ENCODE measurements around the gene FAR2. TPM values are rescaled to one million over a fixed set of nuclear protein-coding genes. Genes with fewer than 3 reads are reported as not detected.

FAR2 gene
- total and polyA plus RNA-seq, 3 donors from 2014 or later, result 5.1 to 25.2 (median 5.8) TPM

- H3K27ac ChIP-seq, result no peak overlapping the region
- H3K36me3 ChIP-seq (ENCODE audit: low read depth, missing control alignments), result no peaks in the 10 kb centered on the region
- H3K4me3 ChIP-seq, result no peak overlapping the region
- H3K4me1 ChIP-seq, result no peaks in the 10 kb centered on the region
- H3K9me3 ChIP-seq, result no peaks in the 10 kb centered on the region
- no peak for DNase-seq
- TF ChIP-seq, protein P1, sequence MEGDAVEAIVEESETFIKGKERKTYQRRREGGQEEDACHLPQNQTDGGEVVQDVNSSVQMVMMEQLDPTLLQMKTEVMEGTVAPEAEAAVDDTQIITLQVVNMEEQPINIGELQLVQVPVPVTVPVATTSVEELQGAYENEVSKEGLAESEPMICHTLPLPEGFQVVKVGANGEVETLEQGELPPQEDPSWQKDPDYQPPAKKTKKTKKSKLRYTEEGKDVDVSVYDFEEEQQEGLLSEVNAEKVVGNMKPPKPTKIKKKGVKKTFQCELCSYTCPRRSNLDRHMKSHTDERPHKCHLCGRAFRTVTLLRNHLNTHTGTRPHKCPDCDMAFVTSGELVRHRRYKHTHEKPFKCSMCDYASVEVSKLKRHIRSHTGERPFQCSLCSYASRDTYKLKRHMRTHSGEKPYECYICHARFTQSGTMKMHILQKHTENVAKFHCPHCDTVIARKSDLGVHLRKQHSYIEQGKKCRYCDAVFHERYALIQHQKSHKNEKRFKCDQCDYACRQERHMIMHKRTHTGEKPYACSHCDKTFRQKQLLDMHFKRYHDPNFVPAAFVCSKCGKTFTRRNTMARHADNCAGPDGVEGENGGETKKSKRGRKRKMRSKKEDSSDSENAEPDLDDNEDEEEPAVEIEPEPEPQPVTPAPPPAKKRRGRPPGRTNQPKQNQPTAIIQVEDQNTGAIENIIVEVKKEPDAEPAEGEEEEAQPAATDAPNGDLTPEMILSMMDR (IDR thresholded peaks at IDR 0.05), result no peak
- no peak for TF ChIP-seq POLR2A (IDR thresholded peaks at IDR 0.05)
- intact Hi-C loops (cut with DNase I; ENCODE audit: low total_unique reads), result no loop called here
- no peaks in the 10 kb centered on the region for H3K27me3 ChIP-seq
Observed at GRCh38 chr12:29226616-29227015, 77.5 kb downstream of the FAR2 start.

DNA sequence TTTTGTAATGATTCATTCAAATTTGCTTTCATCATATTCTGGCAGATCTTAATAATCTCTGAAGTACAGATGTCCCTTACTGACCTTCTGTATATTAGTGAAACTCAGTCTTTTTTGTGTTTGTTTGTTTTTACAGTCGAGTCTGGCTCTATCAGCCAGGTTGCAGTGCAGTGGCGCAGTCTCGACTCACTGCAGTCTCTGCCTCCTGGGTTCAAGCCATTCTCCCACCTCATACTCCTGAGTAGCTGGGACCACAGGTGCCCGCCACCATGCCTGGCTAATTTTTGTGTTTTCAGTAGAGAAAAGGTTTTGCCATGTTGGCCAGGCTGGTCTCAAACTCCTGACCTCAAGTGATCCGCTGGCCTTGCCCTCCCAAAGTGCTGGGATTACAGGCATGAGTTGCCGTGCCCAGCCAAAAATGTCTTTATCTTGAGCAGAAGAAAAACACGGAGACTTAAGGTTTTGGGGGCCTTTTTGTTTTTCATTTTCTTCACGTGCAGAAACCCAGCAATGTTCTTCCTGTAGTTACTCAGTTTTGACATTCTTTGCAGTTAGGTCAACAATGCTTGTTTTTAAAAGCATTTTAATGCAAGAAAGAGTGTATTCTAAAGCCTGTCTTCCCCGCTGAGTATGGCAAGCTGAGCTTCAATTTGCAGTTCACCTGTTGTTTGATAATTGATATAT is 79.5 kb downstream of the FAR2 start:
- H3K36me3 ChIP-seq (ENCODE audit: low read depth, missing control alignments), result no peaks in the 10 kb centered on the region
- no peak for DNase-seq
- no peaks in the 10 kb centered on the region for H3K4me1 ChIP-seq
- no peak overlapping the region for H3K4me3 ChIP-seq
- no peaks in the 10 kb centered on the region for H3K27me3 ChIP-seq
- 65 to 68% methylated on average over 9 of the region's 9 CpGs for WGBS, 2 donors
- H3K27ac ChIP-seq, result no peak overlapping the region
- H3K9me3 ChIP-seq, result no peaks in the 10 kb centered on the region
- intact Hi-C loops (cut with DNase I; ENCODE audit: low total_unique reads), result no loop called here
- TF ChIP-seq, protein P1 (IDR thresholded peaks at IDR 0.05), result no peak
- no peak for TF ChIP-seq POLR2A (IDR thresholded peaks at IDR 0.05)

- WGBS, 2 donors, result 87 to 90% methylated on average over 2 of the region's 2 CpGs
- intact Hi-C loops (cut with DNase I; ENCODE audit: low total_unique reads), result no loop called here
- Histone ChIP-seq H3K27ac (no peak overlapping the region), H3K27me3 (no peaks in the 10 kb centered on the region), H3K4me3 (no peak overlapping the region), H3K36me3 (ENCODE audit: low read depth, missing control alignments) (no peaks in the 10 kb centered on the region), H3K9me3 (no peaks in the 10 kb centered on the region), H3K4me1 (no peaks in the 10 kb centered on the region)
- no peak for DNase-seq
- TF ChIP-seq, protein P1 (IDR thresholded peaks at IDR 0.05), result no peak
- TF ChIP-seq POLR2A (IDR thresholded peaks at IDR 0.05), result no peak
Observed at GRCh38 chr12:29229158-29229505, 80.1 kb downstream of the FAR2 start.

DNA sequence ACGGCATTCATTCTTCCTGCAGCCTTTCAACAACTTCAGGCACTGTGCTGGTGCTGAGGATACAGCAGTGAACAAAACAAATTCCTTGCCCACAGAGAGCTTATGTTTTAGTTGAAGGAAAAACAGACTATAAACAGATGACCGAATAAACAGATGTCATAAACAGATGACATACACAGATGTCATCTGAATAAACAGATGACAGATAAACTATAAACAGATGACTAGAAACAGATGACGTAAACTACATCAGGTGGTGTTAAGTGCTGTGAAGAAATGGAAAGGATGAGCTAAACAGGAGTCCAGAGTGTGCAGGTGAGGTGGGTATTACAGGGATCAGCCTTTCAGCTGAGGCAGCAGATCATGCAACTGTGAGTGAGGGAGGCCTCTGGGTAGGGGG is 80.9 kb downstream of the FAR2 start:
- no peaks in the 10 kb centered on the region for H3K27me3 ChIP-seq
- no peaks in the 10 kb centered on the region for H3K9me3 ChIP-seq
- no peaks in the 10 kb centered on the region for H3K4me1 ChIP-seq
- no peaks in the 10 kb centered on the region for H3K36me3 ChIP-seq (ENCODE audit: low read depth, missing control alignments)
- no peak for DNase-seq
- intact Hi-C loops (cut with DNase I; ENCODE audit: low total_unique reads), result no loop called here
- 83 to 86% methylated on average over 3 of the region's 3 CpGs for WGBS, 2 donors
- no peak overlapping the region for H3K4me3 ChIP-seq
- no peak overlapping the region for H3K27ac ChIP-seq
- TF ChIP-seq, protein P1 (IDR thresholded peaks at IDR 0.05), result no peak
- TF ChIP-seq POLR2A (IDR thresholded peaks at IDR 0.05), result no peak

Measured in testis (tissue), 3 donors.